GM13976 (cell line): ENCODE data around the gene ZNF524.

ENCODE experiments used
- DNase-seq: peaks from one replicate; pipeline ENCODE4 v3.0.0; 2012; ENCODE audit warnings: low spot score
- CTCF ChIP-seq: IDR thresholded peaks from 2 replicates; pipeline ENCODE4 v1.5.1; 2012; ENCODE audit warnings: borderline replicate concordance, mild to moderate bottlenecking; ENCODE audit not compliant: insufficient read depth; ENCODE audit errors: extremely low read depth, missing control alignments, control extremely low read depth
- in situ Hi-C: fragments of 300-500 bp; cut with MboI; formaldehyde crosslinking; loops from one replicate; pipeline ENCODE4 v1.12.0; 2022; ENCODE audit warnings: low sequenced_read_pairs, mixed read lengths, inconsistent platforms; ENCODE audit not compliant: unreplicated experiment

ZNF524 gene

DNA sequence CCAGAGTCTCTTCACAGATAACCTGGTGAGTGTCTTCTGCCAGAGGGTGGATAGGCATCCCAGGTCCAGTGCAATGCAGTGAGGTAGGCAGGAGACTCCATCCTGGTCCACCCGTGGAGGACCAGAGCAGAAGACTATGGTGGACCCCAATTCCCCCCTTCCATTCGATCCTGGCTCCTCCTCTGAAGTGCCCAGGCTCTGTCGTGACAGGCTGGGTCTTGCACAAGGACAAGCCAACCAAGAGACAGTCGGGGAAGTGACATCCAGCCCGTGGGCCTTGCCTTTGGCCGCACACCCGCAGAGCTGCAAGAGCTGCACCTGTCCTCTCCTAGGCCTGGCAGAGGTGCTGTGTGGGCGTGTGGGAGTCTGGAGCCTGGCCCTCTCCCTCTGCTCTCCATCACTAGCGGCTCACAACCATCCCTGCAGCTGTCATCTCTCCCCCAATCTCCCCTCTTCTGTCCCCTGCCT, 21.2 kb downstream of the ZNF524 start:
- TF ChIP-seq CTCF: no peak
- DNase-seq: no peak
- in situ Hi-C loops: no loop called here

GRCh38 chr19:55621673-55622231, 21.7 kb downstream of the ZNF524 start:
- TF ChIP-seq CTCF: no peak
- in situ Hi-C loops: no loop called here
- no peak for DNase-seq

GRCh38 chr19:55622242-55622969, 22.3 kb downstream of the ZNF524 start:
- DNase-seq: no peak
- in situ Hi-C loops: no loop called here
- TF ChIP-seq CTCF: no peak

DNA sequence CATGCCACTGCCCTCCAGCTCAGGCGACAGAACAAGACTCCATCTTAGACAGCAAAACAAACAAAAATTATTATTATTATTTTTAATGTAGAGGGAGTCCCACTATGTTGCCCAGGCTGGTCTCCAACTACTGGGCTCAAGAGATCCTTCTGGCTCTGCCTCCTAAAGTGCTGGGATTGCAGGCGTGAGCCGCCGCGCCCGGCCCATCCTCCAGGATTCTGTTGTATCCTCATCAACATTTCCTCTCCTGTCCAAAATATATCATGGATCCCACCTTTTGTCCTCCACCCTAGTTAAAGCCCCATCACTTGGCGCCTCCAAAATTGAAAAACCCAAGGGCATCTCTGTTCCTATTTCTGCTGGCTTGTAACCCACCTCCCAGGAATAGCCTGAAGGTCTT, 23.0 kb downstream of the ZNF524 start:
- DNase-seq: no peak
- no peak for TF ChIP-seq CTCF
- in situ Hi-C loops: no loop called here

DNA sequence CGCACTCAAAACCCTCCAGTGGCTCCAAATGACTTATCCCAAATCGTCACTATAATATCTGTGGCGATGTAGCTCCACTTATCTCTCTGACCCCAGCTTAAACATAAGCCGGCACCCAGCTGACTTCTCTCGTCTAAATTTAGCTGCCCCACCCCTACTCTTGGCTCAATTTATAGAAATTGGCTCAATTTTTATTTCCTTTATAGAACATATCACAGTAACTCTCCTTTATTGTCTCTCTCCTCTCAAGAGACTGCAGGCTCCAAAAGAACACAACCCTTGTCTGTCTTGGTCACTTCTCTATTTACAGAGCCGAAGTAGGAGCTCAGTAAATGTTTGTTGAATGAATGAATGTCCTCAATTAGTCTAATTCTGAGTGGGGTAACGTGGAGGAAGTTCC, 23.5 kb downstream of the ZNF524 start:
- no peak for DNase-seq
- TF ChIP-seq CTCF: no peak
- in situ Hi-C loops: no loop called here

DNA sequence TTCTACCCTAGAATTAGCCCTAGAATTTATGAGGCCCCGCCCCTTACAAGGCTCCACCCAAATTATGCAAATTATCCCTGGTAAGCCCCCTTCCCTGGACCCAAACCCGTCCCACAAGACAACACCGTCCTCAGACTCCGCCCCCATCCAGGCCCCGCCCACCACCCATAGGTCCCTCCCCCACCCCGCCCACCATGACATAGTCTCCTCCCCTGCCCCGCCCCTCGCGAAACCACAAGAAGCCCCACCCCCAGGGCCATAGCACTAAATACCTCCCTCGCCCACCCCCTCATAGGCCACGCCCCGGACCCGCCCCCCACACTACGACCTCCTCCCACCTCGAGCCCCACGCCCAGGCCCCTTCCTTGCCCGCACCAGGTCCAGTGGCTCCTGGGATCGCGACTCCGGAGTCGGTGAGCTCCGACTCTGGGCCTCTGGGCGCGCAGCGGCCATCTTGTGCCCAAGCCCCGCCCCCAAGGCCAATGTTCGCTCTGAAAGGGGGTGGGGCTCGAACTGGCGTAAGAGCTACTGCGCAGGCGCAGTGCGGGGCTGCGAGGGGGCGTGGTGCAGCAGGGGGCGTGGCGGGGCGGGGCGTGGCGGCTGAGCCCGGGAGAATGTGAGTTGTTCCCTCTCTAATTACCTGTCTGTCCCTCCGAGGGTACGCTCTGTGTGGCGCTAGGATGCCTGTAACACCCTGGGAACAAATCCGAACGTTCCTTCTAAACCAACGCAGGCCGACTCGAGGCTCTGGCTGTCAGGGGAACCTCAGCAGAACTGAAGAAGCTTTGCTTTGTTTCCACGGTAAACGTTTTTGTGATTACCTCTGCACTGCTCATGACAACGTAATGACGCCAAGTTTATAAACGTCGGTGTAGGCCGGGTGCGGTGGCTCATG, 24.3 kb downstream of the ZNF524 start, which contains the start of gene ZNF784:
TSS of gene ZNF784 (minus strand) at position 458 of the 895 bp plus-strand sequence. CDS start at position 453, 5 bp downstream.
- DNase-seq: peak; percentile 95
- no peak for TF ChIP-seq CTCF
- in situ Hi-C loops: loop anchor here (5.0 kb wide), 1 partner anchor 107 kb away; no protein-coding TSS in a partner anchor
